ENCODE results near the gene S1PR4. TPM values are rescaled to one million over a fixed set of nuclear protein-coding genes. Genes with fewer than 3 reads are reported as not detected.
"Not testable (repeated sequence)": the region's sequence is repeated elsewhere in the genome, so short reads cannot be mapped to it uniquely, and the experiment has no call there.

The S1PR4 gene
- total and polyA plus RNA-seq, 2 donors (not counting 1 experiment from before 2014, with no cell fraction given) = 84.2 to 129 TPM

DNA sequence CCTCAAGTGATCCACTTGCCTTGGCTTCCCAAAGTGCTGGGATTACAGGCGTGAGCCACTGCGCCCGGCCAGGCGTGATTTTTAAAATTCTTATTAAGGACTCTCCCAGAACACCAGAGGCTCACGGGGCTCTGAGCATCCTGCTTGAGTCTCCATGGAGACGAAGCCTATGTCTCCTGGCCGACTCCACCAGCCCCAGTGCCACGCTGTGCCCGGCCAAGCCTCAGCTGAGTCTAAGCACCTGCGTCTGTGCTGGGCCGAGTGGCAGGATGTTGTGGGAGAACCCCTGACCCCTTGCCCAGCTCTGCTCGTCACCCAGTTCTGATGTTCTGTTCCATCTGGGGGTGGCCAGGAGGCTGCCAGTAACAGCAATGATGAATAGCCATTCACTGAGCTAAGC, 42.0 kb downstream of the S1PR4 start:
- POLR2A ChIA-PET = no interaction called here
- Mint-ChIP-seq H3K27me3 (peaks cover 5% of the 10 kb centered on the region), H3K9me3 (ENCODE audit: insufficient read depth) (no peaks in the 10 kb centered on the region), H3K4me1 (peaks cover 2% of the 10 kb centered on the region), H3K27ac (no peak overlapping the region), H3K4me3 (no peak overlapping the region)
- Histone ChIP-seq H3K27me3 (replicated peaks in 1 of 4; ENCODE audit: control extremely low read depth in 1 of 4, control insufficient read depth in 3 of 4, insufficient read depth in 4 of 4, low read length in 3 of 4) (peaks cover 0 to 20% (median 5%) of the 10 kb centered on the region in 4 experiments), H4K20me1 (ENCODE audit: control insufficient read depth, insufficient read depth, low read length, poor library complexity, severe bottlenecking) (no peaks in the 10 kb centered on the region), H3K4me1 (ENCODE audit: control insufficient read depth in 2 of 2, insufficient read depth in 2 of 2, low read length in 2 of 2) (peaks cover 0 to 5% of the 10 kb centered on the region in 2 donors), H2AFZ (ENCODE audit: insufficient read depth, low read depth, low read length, poor library complexity, severe bottlenecking) (no peak overlapping the region), H3K9me3 (ENCODE audit: control extremely low read depth in 1 of 3, control insufficient read depth in 2 of 3, insufficient read depth in 1 of 3, low read length in 2 of 3) (peaks cover 0 to 5% (median 0%) of the 10 kb centered on the region in 3 donors), H3K79me2 (ENCODE audit: control insufficient read depth, insufficient read depth, low read length) (no peaks in the 10 kb centered on the region), H3K4me3 (ENCODE audit: control extremely low read depth in 1 of 5, extremely low read depth in 1 of 5, insufficient read depth in 1 of 5, low read depth in 2 of 5, low read length in 4 of 5) (no peak overlapping the region), H3K27ac (ENCODE audit: low read length in 2 of 2) (no peak overlapping the region), H3K4me2 (replicated peaks; ENCODE audit: low read depth, low read length, poor library complexity, severe bottlenecking) (no peak overlapping the region), H3K36me3 (replicated peaks in 1 of 2; ENCODE audit: control extremely low read depth in 1 of 2, control insufficient read depth in 1 of 2, extremely low read depth in 1 of 2, insufficient read depth in 2 of 2, low read length in 1 of 2) (no peaks in the 10 kb centered on the region), H3K9ac (ENCODE audit: low read length) (no peak overlapping the region)
- 80% methylated on average over 10 of the region's 12 CpGs for WGBS (ENCODE audit: insufficient coverage)
- ATAC-seq (ENCODE audit: low read depth) (no peak), DNase-seq (peak; percentile 9)
- TF ChIP-seq EZH2 (IDR thresholded peaks at IDR 0.05; ENCODE audit: borderline replicate concordance, insufficient read depth, low read depth, low read length, poor library complexity, severe bottlenecking) = no peak
- TF ChIP-seq, protein P1, sequence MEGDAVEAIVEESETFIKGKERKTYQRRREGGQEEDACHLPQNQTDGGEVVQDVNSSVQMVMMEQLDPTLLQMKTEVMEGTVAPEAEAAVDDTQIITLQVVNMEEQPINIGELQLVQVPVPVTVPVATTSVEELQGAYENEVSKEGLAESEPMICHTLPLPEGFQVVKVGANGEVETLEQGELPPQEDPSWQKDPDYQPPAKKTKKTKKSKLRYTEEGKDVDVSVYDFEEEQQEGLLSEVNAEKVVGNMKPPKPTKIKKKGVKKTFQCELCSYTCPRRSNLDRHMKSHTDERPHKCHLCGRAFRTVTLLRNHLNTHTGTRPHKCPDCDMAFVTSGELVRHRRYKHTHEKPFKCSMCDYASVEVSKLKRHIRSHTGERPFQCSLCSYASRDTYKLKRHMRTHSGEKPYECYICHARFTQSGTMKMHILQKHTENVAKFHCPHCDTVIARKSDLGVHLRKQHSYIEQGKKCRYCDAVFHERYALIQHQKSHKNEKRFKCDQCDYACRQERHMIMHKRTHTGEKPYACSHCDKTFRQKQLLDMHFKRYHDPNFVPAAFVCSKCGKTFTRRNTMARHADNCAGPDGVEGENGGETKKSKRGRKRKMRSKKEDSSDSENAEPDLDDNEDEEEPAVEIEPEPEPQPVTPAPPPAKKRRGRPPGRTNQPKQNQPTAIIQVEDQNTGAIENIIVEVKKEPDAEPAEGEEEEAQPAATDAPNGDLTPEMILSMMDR (IDR thresholded peaks at IDR 0.05) = no peak
- CTCF ChIA-PET = no interaction called here
- intact Hi-C loops (cut with micrococcal nuclease) = no loop called here

DNA sequence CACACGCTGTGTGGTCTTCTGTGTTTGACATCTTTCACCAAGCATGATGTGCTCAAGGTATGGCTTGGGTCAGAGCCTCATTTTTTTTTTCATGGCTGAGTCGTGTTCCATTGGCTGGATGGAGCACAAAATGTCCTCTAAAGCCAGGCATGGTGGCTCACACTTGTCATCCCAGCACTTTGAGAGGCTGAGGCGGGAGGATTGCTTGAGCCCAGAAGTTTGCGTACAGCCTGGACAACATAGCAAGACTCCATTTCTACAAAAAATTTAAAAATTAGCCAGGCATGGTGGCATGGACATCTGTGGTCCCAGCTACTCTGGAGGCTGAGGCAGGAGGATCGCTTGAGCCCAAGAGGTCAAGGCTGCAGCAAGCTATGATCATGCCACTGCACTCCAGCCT, 43.0 kb downstream of the S1PR4 start:
- peaks cover 0 to 29% (median 12%) of the 10 kb centered on the region in 4 experiments for H3K27me3 ChIP-seq (replicated peaks in 1 of 4; ENCODE audit: control extremely low read depth in 1 of 4, control insufficient read depth in 3 of 4, insufficient read depth in 4 of 4, low read length in 3 of 4)
- POLR2A ChIA-PET = interaction anchor here (0.6 kb wide), 1 partner anchor 1580 kb away, joined by 3 read pairs; no protein-coding TSS in a partner anchor
- H3K4me1 Mint-ChIP-seq; H3K79me2 ChIP-seq (ENCODE audit: control insufficient read depth, insufficient read depth, low read length); H3K4me2 ChIP-seq (replicated peaks; ENCODE audit: low read depth, low read length, poor library complexity, severe bottlenecking); H3K9me3 Mint-ChIP-seq (ENCODE audit: insufficient read depth); H3K4me3 Mint-ChIP-seq; ATAC-seq (ENCODE audit: low read depth); intact Hi-C loops (cut with micrococcal nuclease); H3K4me3 ChIP-seq (ENCODE audit: control extremely low read depth in 1 of 5, extremely low read depth in 1 of 5, insufficient read depth in 1 of 5, low read depth in 2 of 5, low read length in 4 of 5); H2AFZ ChIP-seq (ENCODE audit: insufficient read depth, low read depth, low read length, poor library complexity, severe bottlenecking); H4K20me1 ChIP-seq (ENCODE audit: control insufficient read depth, insufficient read depth, low read length, poor library complexity, severe bottlenecking); H3K27ac Mint-ChIP-seq; H3K27ac ChIP-seq (ENCODE audit: low read length in 2 of 2); CTCF ChIA-PET; H3K9ac ChIP-seq (ENCODE audit: low read length); H3K36me3 ChIP-seq (replicated peaks in 1 of 2; ENCODE audit: control extremely low read depth in 1 of 2, control insufficient read depth in 1 of 2, extremely low read depth in 1 of 2, insufficient read depth in 2 of 2, low read length in 1 of 2); H3K4me1 ChIP-seq (ENCODE audit: control insufficient read depth in 2 of 2, insufficient read depth in 2 of 2, low read length in 2 of 2); DNase-seq; H3K9me3 ChIP-seq (ENCODE audit: control extremely low read depth in 1 of 3, control insufficient read depth in 2 of 3, insufficient read depth in 1 of 3, low read length in 2 of 3): not testable (repeated sequence)
- 94% methylated on average over 4 of the region's 5 CpGs for WGBS (ENCODE audit: insufficient coverage)
- H3K27me3 Mint-ChIP-seq = peaks cover 10% of the 10 kb centered on the region

All from B cell (primary cell).